PC-3 (cell line): ENCODE data around the gene STARD7. TPM values are rescaled to one million over a fixed set of nuclear protein-coding genes. Genes with fewer than 3 reads are reported as not detected.

Experiments
- ATAC-seq: fragments of 200-7000 bp; cut with Tn5 transposase; 2 replicates; pipeline ENCODE4 v1.9.1; 2020; ENCODE audit warnings: mild to moderate bottlenecking, moderate library complexity
- BruUV-seq: library from RNA; stranded (reverse); fragments of 400-500 nt; replicated peaks from 2 replicates; lab custom pipeline; 2021; lab: Mats Ljungman, UMichigan
- CTCF ChIA-PET: fragments of 300-600 bp; sonication (Branson Sonifier 250); formaldehyde crosslinking; loops from one replicate; lab custom pipeline; 2022; ENCODE audit warnings: antibody characterized with exemption; lab: Charles Lee
- POLR2A ChIA-PET: fragments of 300-600 bp; sonication (Branson Sonifier 250); formaldehyde crosslinking; loops from one replicate; lab custom pipeline; 2022; ENCODE audit warnings: antibody characterized with exemption; ENCODE audit not compliant: unreplicated experiment; lab: Charles Lee
- DNase-seq: peaks from one replicate; pipeline ENCODE4 v3.0.0-alpha.2; 2015
- H2AFZ ChIP-seq: fragments of 300-600 bp; sonication (generic); 2 replicates; pipeline ENCODE4 v1.6.0; 2016; ENCODE audit warnings: antibody characterized with exemption, low read length
- H3F3A ChIP-seq: fragments of 300-600 bp; sonication (generic); one replicate; pipeline ENCODE4 v1.6.0; 2017; ENCODE audit warnings: antibody characterized with exemption, low read length, control low read depth, mild to moderate bottlenecking; ENCODE audit not compliant: unreplicated experiment
- H3K27ac ChIP-seq: fragments of 300-600 bp; sonication (generic); 2 replicates; pipeline ENCODE4 v1.5.1; 2016; ENCODE audit warnings: mild to moderate bottlenecking, low read length
- H3K27me3 ChIP-seq: fragments of 300-600 bp; sonication (generic); 2 replicates; pipeline ENCODE4 v1.6.1; 2016; ENCODE audit warnings: low read length, mixed read lengths
- H3K36me3 ChIP-seq: fragments of 300-600 bp; sonication (generic); 2 replicates; pipeline ENCODE4 v1.6.1; 2016; ENCODE audit warnings: low read depth, mixed run types, low read length, mixed read lengths
- H3K4me1 ChIP-seq: fragments of 300-600 bp; sonication (generic); 2 replicates; pipeline ENCODE4 v1.5.1; 2016; ENCODE audit warnings: low read length; ENCODE audit not compliant: insufficient read depth
- H3K4me2 ChIP-seq: fragments of 300-600 bp; sonication (generic); 2 replicates; pipeline ENCODE4 v1.6.0; 2016; ENCODE audit warnings: low read length
- H3K4me3 ChIP-seq: fragments of 300-600 bp; sonication (generic); 2 replicates; pipeline ENCODE4 v1.5.1; 2016; ENCODE audit warnings: mild to moderate bottlenecking, low read length, mixed read lengths
- H3K79me2 ChIP-seq: fragments of 300-600 bp; sonication (generic); 2 replicates; pipeline ENCODE4 v1.6.1; 2017; ENCODE audit warnings: low read length, mixed read lengths
- H3K9ac ChIP-seq: fragments of 300-600 bp; sonication (generic); 2 replicates; pipeline ENCODE4 v1.6.0; 2016; ENCODE audit warnings: mild to moderate bottlenecking, low read length
- H3K9me2 ChIP-seq: fragments of 300-600 bp; sonication (generic); replicated peaks from 2 replicates; pipeline ENCODE4 v1.6.1; 2016; ENCODE audit warnings: mixed run types, low read length, mixed read lengths
- H3K9me3 ChIP-seq: fragments of 300-600 bp; sonication (generic); 2 replicates; pipeline ENCODE4 v1.6.1; 2016; ENCODE audit warnings: low read length, mixed read lengths
- H4K20me1 ChIP-seq: fragments of 300-600 bp; sonication (generic); 2 replicates; pipeline ENCODE4 v1.6.1; 2016; ENCODE audit warnings: low read length, mixed read lengths
- CTCF ChIP-seq: fragments of 300-600 bp; sonication (generic); conservative IDR thresholded peaks from 2 replicates; pipeline ENCODE4 v1.5.1; 2017; ENCODE audit warnings: antibody characterized with exemption, low read depth, mild to moderate bottlenecking, low read length
- EZH2 ChIP-seq: fragments of 300-600 bp; sonication (generic); IDR thresholded peaks from one replicate; pipeline ENCODE4 v1.6.1; 2017; ENCODE audit warnings: antibody characterized with exemption, mild to moderate bottlenecking, low read length; ENCODE audit not compliant: unreplicated experiment
- EZH2phosphoT487 ChIP-seq: fragments of 300-600 bp; sonication (generic); IDR thresholded peaks from 2 replicates; pipeline ENCODE4 v1.6.1; 2018; ENCODE audit warnings: mild to moderate bottlenecking, antibody characterized with exemption, low read length, borderline replicate concordance
- intact Hi-C: fragments of 100-400 bp; cut with micrococcal nuclease; formaldehyde crosslinking; loops from 2 replicates; pipeline ENCODE4 v1.9.0; 2023
- total RNA-seq: library from RNA; depleted of rRNA; stranded (reverse); fragments of >200 nt; gene quantifications from 2 replicates; pipeline ENCODE4 v1.2.3, GENCODE V29; 2014

Gene STARD7
- total RNA-seq, 1 experiment from 2014 or later: 169 TPM

DNA sequence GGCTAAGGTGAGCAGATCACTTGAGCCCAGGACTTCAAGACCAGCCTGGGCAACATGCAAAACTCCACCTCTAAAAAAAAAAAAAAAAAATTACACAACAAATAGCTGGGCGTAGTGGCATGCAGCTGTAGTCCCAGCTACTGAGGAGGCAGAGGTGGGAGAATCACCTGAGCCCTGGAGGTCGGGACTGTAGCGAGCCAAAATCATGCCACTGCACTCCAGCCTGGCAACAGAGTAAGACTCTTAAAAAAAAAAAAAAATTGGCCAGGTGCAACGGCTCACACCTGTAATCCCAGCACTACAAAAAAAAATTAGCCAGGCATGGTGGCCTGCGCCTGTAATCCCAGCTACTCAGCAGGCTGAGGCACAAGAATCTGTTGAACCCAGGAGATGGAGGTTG lies 7.3 kb downstream of the STARD7 start:
- peaks cover 13% of the 10 kb centered on the region for H3K4me1 ChIP-seq
- no peak overlapping the region for H2AFZ ChIP-seq
- ChIA-PET CTCF (interaction anchor here (1.0 kb wide), 1 partner anchor 66 kb away, joined by 4 read pairs; no protein-coding TSS in a partner anchor), POLR2A (interaction anchor here (0.6 kb wide), 1 partner anchor 155 kb away, joined by 10 read pairs; no protein-coding TSS in a partner anchor)
- ATAC-seq (no peak), DNase-seq (no peak)
- H3K9me2 ChIP-seq: no peaks in the 10 kb centered on the region
- no peak overlapping the region for H3K4me3 ChIP-seq
- H4K20me1 ChIP-seq: peaks cover 84% of the 10 kb centered on the region
- H3K79me2 ChIP-seq: peaks cover 99% of the 10 kb centered on the region
- no peak overlapping the region for H3K9ac ChIP-seq
- no peaks in the 10 kb centered on the region for H3K27me3 ChIP-seq
- no peaks in the 10 kb centered on the region for H3F3A ChIP-seq
- no peaks in the 10 kb centered on the region for H3K9me3 ChIP-seq
- H3K36me3 ChIP-seq: peaks cover 9% of the 10 kb centered on the region; the same call in 1 of the 2 replicates
- BruUV-seq: no TSS peak
- no peak overlapping the region for H3K27ac ChIP-seq
- intact Hi-C loops: no loop called here
- no peak overlapping the region for H3K4me2 ChIP-seq
- TF ChIP-seq EZH2: no peak
- TF ChIP-seq EZH2phosphoT487: no peak
- TF ChIP-seq CTCF: no peak

DNA sequence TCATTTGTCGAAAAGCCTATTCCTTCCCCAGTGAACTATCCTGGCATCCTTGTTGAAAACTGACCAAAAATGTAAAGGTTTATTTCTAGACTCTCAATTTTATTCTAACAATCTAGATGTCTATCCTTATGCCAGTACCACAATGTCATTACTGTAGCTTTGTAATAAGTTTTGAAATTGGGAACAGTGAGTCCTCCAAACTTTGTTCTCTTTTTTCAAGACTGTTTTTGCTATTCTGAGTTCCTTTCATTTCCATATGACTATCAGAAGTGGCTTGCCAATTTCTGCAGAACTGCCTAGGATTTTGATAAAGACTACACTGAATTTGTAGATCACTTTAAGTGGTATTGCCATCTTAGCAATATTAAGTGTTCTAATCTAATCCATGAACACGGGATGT lies 9.7 kb downstream of the STARD7 start:
- CTCF ChIA-PET: no interaction called here
- ATAC-seq (no peak), DNase-seq (no peak)
- Histone ChIP-seq H3K79me2 (peaks cover 98% of the 10 kb centered on the region), H2AFZ (no peak overlapping the region), H3K4me1 (0 out of 2 replicates have a peak, but pooled peaks cover 13% of the 10 kb centered on the region), H3K9me3 (no peaks in the 10 kb centered on the region), H4K20me1 (peaks cover 67% of the 10 kb centered on the region), H3K4me2 (no peak overlapping the region), H3K9me2 (no peaks in the 10 kb centered on the region), H3K4me3 (no peak overlapping the region), H3K36me3 (peaks cover 22% of the 10 kb centered on the region), H3K27ac (no peak overlapping the region), H3K9ac (no peak overlapping the region), H3F3A (no peaks in the 10 kb centered on the region), H3K27me3 (no peaks in the 10 kb centered on the region)
- intact Hi-C loops: no loop called here
- TF ChIP-seq EZH2 (no peak), CTCF (no peak), EZH2phosphoT487 (no peak)
- POLR2A ChIA-PET: no interaction called here
- no TSS peak for BruUV-seq

GRCh38 chr2:96197546-96198255 lies 10.9 kb downstream of the STARD7 start:
- no peak overlapping the region for H3K4me2 ChIP-seq
- DNase-seq (peak; percentile 12), ATAC-seq (peak; percentile 39; the same call in 1 of the 2 replicates)
- H3F3A ChIP-seq: no peaks in the 10 kb centered on the region
- peaks cover 28% of the 10 kb centered on the region for H3K36me3 ChIP-seq
- H3K27me3 ChIP-seq: no peaks in the 10 kb centered on the region
- TF ChIP-seq CTCF (no peak), EZH2phosphoT487 (no peak), EZH2 (no peak)
- no peaks in the 10 kb centered on the region for H3K9me2 ChIP-seq
- no TSS peak for BruUV-seq
- 0 out of 2 replicates have a peak, but pooled peaks cover 13% of the 10 kb centered on the region for H3K4me1 ChIP-seq
- no peak overlapping the region for H3K27ac ChIP-seq
- no peak overlapping the region for H2AFZ ChIP-seq
- POLR2A ChIA-PET: no interaction called here
- H3K4me3 ChIP-seq: no peak overlapping the region
- no peaks in the 10 kb centered on the region for H3K9me3 ChIP-seq
- intact Hi-C loops: no loop called here
- peaks cover 98% of the 10 kb centered on the region for H3K79me2 ChIP-seq
- CTCF ChIA-PET: no interaction called here
- H3K9ac ChIP-seq: no peak overlapping the region
- peaks cover 63% of the 10 kb centered on the region for H4K20me1 ChIP-seq
